ENCODE data around the gene MUC3A. TPM values are rescaled to one million over a fixed set of nuclear protein-coding genes. Genes with fewer than 3 reads are reported as not detected.
"Not testable (repeated sequence)": the region's sequence is repeated elsewhere in the genome, so short reads cannot be mapped to it uniquely, and the experiment has no call there.

The MUC3A gene
- total RNA-seq, 1 donor, result not detected

DNA sequence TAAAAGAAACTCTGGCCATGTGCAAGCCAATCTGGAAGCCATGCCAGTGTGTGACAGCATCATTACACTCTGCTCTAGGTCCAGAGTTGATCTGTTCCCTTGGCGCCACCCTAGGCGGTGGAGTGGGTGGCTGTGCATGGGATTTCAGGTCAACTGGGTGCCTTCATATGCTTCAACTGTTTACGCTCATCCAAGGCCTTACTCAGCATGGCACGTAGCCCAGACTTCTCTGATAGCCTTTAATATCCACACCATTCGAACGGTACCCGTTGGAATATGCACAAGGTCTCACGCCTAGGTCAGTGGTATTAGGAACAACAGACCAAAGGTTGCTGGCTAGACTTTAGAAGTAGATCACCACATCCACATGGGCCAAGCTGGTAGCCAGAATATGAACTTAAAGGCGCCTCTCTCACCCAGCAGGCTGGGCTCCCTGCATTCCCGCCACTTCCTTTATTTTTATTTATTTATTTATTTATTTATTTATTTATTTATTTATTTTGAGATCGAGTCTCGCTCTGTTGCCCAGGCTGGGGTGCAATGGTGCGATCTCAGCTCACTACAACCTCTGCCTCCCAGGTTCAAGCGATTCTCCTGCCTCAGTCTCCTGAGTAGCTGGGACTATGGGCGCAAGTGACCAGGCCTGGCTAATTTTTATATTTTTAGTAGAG, 35.0 kb upstream of the MUC3A start:
- TF ChIP-seq, protein P1, sequence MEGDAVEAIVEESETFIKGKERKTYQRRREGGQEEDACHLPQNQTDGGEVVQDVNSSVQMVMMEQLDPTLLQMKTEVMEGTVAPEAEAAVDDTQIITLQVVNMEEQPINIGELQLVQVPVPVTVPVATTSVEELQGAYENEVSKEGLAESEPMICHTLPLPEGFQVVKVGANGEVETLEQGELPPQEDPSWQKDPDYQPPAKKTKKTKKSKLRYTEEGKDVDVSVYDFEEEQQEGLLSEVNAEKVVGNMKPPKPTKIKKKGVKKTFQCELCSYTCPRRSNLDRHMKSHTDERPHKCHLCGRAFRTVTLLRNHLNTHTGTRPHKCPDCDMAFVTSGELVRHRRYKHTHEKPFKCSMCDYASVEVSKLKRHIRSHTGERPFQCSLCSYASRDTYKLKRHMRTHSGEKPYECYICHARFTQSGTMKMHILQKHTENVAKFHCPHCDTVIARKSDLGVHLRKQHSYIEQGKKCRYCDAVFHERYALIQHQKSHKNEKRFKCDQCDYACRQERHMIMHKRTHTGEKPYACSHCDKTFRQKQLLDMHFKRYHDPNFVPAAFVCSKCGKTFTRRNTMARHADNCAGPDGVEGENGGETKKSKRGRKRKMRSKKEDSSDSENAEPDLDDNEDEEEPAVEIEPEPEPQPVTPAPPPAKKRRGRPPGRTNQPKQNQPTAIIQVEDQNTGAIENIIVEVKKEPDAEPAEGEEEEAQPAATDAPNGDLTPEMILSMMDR (IDR thresholded peaks at IDR 0.05; ENCODE audit: insufficient read depth, low read depth, low read length), result no peak
- DNase-seq (ENCODE audit: low read depth), result no peak
- no peak overlapping the region for H3K4me3 ChIP-seq (ENCODE audit: low read depth, low read length)

DNA sequence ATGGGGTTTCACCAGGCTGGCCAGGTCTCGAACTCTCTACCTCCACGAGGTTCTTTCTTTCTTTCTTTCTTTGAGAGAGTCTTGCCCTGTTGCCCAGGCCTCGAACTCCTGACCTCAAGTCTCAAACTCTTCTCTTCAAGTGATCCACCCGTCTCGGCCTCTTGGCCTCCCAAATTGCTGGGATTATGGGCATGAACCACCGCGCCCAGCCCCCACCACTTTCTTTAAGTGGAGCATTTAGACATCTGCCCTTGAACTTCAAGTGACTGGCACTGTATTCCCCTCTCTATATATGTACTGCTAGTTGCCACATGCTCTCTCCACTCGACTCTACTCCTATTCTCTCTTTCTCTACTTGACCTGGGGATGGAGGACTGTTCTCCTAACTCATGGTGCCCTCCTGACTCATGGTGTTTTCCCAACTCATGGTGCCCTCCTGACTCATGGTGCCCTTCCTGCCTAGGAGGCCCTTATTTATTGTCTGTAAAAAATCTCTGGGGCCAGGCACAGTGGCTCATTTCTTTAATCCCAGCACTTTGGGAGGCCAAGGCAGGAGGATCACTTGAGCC, 34.4 kb upstream of the MUC3A start:
- no peak for DNase-seq (ENCODE audit: low read depth)
- H3K4me3 ChIP-seq (ENCODE audit: low read depth, low read length), result no peak overlapping the region
- TF ChIP-seq, protein P1 (IDR thresholded peaks at IDR 0.05; ENCODE audit: insufficient read depth, low read depth, low read length), result no peak

DNA sequence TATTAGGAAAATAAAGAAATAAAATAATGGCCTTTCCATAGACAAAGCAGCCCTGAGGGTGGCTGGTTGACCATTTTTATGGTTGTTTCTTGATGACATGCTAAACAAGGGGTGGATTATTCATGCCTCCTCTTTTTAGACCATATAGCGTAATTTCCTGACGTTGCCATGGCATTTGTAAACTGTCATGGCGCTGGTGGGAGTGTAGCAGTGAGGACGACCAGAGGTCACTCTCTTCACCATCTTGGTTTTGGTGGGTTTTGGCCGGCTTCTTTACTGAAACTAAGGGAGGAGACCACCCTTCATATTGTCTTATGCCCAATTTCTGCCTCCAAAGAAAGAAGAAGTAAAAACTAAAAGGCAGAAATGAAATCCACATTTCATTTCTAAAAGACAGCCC, 30.0 kb upstream of the MUC3A start:
- DNase-seq (ENCODE audit: low read depth); H3K4me3 ChIP-seq (ENCODE audit: low read depth, low read length): not testable (repeated sequence)

DNA sequence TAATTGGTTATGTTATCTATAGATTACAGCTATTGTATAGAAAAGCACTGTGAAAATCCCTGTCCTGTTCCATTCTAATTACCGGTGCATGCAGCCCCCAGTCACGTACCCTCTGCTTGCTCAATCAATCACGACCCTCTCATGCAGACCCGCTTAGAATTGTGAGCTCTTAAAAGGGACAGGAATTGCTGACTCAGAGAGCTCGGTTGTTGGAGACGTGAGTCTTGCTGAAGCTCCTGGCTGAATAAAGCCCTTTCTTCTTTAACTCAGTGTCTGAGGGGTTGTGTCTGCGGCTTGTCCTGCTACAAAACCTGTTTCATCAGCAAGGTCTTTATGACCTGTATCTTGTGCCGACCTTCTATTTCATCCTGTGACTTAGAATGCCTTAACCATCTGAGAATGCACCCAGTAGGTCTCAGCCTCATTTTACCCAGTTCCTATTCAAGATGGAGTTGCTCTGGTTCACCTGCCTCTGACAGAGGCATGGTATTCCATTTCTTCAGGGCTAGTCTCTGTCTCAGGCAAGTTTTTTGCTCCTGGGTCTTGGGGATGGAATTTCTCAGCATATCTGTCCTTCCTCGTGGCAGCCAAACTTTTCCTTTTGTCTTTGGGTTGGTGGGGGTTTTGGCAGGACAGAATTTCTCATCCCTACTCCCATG, 29.4 kb upstream of the MUC3A start:
- not testable (repeated sequence) for DNase-seq (ENCODE audit: low read depth)

DNA sequence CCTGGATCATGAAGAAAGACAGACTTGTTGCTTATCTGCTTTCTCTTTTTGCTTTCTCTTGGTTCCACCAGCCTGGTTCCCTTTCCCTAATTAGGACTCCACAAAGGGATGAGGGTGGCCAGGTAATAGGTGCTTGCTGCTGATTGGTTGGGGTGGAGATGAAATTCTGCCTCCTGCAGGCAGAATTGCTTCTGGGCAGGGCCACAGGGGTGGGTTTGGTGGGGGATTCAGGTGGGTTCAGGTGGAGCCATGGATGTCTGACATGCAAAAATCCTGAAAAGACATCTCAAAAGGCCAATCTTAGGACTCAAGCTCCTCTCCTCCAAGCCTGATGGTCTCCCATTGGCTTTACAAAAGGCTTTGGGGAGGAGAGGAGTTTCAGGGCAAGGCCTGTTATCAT, 28.3 kb upstream of the MUC3A start:
- no peak overlapping the region for H3K4me3 ChIP-seq (ENCODE audit: low read depth, low read length)
- no peak for DNase-seq (ENCODE audit: low read depth)
- TF ChIP-seq, protein P1 (IDR thresholded peaks at IDR 0.05; ENCODE audit: insufficient read depth, low read depth, low read length), result no peak

More for the DNA sequence above, 29.4 kb upstream of the MUC3A start:
- not testable (repeated sequence) for H3K4me3 ChIP-seq (ENCODE audit: low read depth, low read length)

DNA sequence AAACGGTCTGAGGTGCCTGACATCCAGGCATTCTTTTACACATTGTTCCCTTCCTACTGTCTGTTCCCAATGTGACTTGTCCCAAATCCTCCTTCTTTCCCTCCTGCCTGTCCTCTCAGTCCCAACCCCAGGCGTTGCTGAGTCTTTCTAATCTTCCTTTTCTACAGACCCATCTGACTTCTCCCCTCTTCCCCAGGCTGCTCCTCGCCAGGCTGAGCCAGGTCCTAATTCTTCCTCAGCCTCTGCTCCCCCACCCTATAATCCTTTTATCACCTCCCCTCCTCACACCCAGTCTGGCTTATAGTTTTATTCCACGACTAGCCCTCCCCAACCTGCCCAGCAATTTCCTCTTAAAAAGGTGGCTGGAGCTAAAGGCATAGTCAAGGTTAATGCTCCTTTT, 25.7 kb upstream of the MUC3A start:
- H3K4me3 ChIP-seq (ENCODE audit: low read depth, low read length); DNase-seq (ENCODE audit: low read depth): not testable (repeated sequence)

DNA sequence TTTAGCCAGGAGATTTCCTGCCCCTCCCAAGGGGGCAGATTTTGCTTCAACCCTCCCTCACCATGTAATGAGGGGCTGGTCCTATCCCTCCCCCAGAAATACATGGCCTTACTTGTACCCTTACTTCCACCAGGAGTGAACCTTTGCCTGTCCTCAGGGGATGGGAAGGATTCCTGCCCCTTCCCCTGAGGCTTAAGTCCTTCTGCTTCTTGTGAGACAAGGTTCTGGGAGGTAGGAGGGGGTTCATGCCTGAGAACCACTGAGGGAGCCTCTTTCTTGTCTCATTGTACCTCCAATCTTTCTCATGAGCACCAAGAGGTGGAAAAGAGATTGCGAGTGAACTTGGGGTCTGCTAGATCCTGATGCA, 19.5 kb upstream of the MUC3A start:
- no peak for DNase-seq (ENCODE audit: low read depth)
- TF ChIP-seq, protein P1 (IDR thresholded peaks at IDR 0.05; ENCODE audit: insufficient read depth, low read depth, low read length), result no peak
- no peak overlapping the region for H3K4me3 ChIP-seq (ENCODE audit: low read depth, low read length)

DNA sequence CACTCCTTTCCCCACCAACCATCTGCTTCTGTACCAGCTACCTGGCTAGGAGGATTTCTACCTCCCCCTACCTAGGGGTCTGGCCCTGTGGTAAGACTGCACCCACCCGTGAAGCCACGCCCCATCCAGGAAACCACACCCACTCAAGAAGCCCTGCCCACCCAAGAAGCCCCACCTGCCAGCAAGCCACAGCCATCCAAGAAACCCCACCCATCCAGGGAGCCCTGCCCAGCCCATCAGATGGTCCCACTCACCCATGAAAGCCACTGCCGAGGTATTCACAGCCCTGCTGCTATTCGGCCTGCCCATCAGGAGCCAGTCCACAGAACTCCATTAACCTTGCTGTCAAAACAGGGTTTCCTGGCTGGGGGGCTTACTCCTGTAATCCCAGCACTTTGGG, 15.6 kb upstream of the MUC3A start:
- TF ChIP-seq, protein P1 (IDR thresholded peaks at IDR 0.05; ENCODE audit: insufficient read depth, low read depth, low read length), result no peak
- no peak overlapping the region for H3K4me3 ChIP-seq (ENCODE audit: low read depth, low read length)
- no peak for DNase-seq (ENCODE audit: low read depth)

DNA sequence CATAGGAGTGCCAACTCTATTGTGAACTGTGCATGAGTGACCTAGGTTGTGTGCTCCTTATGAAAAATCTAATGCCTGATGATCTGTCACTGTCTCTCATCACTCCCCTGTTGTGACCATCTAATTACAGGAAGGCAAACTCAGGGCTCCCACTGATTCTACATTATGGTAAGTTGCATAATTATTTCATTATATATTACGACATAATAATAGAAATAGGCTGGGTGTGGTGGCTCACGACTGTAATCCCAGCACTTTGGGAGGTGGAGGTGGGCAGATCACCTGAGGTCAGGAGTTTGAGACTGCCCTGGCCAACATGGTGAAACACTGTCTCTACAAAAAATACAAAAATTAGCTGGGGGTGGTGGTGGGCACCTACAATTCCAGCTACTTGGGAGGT, 14.0 kb upstream of the MUC3A start:
- not testable (repeated sequence) for DNase-seq (ENCODE audit: low read depth); H3K4me3 ChIP-seq (ENCODE audit: low read depth, low read length)

DNA sequence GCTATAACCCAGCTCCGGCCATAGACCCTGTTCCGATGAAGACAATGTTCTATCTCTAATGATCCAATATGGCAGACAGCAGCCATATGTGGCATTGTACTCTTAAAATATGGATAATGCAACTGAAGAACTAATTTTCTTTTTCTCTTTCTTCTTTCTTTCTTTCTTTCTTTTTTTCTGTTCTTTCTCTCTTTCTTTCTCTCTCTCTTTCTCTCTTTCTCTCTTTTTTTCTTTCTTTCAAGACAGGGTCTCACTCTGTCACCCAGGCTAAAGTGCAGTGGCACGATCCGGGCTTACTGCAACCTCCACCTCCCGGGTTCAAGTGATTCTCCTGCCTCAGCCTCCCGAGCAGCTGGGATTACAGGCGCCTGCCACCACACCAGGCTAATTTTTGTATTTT, 13.2 kb upstream of the MUC3A start:
- not testable (repeated sequence) for DNase-seq (ENCODE audit: low read depth); H3K4me3 ChIP-seq (ENCODE audit: low read depth, low read length)
